NCI-H526 (cell line): ENCODE data around the gene PLPPR2.
A peak's percentile ranks its signal among the peaks of the same experiment; 100 is the strongest.
"Not testable (repeated sequence)": the region's sequence is repeated elsewhere in the genome, so short reads cannot be mapped to it uniquely, and the experiment has no call there.

ENCODE experiments used
- DNase-seq, 2 experiments: peaks; one replicate each; lab custom pipeline; 2025; lab: John Stamatoyannopoulos, UW

PLPPR2 gene

DNA sequence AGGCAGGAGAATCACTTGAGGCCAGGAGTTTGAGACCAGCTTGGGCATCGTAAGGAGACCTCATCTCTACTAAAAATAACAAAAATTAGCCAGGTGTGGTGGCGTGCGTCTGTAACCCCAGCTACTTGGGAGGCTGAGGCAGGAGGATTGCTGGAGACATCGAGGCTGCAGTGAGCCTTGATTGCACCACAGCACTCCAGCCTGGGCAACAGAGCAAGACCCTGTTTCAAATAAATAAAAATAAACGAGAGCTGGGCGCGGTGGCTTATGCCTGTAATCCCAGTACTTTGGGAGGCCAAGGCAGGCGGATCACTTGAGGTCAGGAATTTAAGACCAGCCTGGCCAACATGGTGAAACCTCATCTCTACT is 15.1 kb upstream of the PLPPR2 start:
- not testable (repeated sequence) for DNase-seq

DNA sequence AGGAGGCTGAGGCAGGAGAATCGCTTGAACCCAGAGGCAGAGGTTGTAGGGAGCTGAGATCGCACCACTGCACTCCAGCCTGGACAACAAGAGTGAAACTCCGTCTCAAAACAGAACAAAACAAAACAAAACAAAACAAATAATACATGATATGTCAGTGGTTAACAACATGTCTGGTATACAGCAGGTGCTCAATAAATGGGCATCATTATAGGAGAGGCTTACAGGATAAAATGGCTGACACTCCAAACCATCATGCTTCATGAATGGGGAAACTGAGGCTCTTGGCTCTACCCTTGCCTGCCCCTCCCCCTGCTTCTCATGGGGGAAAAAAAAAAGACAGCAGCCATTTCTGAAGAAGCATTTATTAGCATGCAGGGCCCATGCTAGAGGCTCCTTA is 12.8 kb upstream of the PLPPR2 start:
- no peak for DNase-seq

DNA sequence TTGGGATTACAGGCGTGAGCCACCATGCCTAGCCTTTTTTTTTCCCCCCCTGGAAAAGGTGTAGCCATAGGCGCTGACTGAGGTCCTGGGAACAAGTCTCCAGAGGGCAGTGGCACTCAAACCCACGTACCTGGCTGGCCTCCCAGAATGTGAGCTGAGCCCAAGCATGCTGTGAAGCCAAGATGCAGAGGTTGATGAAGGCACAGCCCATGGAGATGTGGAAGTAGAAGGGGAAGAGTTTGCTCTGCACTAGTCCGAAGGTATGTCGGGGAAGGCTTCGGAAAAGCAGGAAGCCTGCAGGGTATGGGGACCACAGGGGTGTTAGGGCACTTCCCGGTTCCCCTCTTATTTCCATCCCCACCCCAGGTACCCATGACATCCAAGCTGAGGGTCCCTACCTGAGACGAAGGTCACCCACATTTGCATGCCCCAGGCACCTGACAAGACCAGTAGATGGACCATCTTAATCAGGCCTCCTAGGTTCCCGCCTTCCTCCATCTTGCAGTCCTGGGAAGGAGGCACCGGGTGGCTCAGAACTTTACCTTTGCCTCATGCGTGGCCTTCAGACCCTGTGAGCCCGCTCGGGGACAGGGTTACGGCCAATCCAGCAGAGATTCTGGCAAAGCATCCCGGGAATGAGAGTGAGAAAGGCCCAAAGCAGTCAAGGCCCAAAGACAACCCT is 10.0 kb upstream of the PLPPR2 start:
- DNase-seq = no peak

DNA sequence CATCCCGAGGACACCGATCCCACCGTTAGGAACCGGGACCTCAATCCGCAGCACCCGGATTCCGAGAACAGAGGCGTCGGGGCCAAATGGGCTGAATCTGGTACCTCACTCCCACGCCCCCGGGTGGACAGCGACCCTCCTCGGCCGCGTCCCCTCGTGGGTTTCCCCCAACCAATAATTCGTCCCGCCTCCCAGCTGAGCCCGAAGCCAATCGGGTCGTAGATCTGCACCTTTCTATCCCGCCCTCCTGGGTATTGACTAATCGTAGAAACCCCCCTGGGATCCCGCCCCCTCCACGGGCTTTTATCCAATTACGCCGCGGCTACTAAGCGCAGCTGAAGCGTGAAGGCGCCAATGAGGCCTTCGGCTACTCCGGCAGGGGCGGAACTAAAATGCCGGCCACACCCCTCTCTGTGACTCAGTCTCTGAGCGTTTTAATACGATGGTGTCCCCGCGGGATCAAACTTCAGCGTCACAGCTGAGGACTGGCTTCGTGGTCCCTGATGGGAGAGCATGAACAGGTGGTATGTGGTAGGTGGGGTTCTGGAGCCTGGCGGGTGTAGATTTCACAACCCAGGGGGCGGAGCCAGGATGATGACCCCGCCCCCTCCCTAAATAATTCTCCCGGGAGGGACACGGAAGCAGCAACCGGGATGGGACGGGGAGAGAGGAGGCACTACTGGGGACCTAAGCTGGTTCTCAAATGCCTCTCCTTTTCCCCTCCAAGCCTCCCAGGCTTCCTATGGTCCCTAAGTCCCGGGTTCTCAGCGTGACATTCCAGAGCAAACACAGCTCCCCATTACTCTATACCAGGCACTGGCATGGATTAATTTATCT is 8.9 kb upstream of the PLPPR2 start, which contains the start of the genes CCDC159 and TMEM205:
TSS of gene CCDC159 (plus strand) at position 416 of the 837 bp plus-strand sequence. CDS start at position 504, 88 bp downstream.
TSS of gene TMEM205 (minus strand) at position 165 of the 837 bp plus-strand sequence. CDS start 649 bp downstream, outside the sequence.
- DNase-seq = peak; percentile 95 to 98

DNA sequence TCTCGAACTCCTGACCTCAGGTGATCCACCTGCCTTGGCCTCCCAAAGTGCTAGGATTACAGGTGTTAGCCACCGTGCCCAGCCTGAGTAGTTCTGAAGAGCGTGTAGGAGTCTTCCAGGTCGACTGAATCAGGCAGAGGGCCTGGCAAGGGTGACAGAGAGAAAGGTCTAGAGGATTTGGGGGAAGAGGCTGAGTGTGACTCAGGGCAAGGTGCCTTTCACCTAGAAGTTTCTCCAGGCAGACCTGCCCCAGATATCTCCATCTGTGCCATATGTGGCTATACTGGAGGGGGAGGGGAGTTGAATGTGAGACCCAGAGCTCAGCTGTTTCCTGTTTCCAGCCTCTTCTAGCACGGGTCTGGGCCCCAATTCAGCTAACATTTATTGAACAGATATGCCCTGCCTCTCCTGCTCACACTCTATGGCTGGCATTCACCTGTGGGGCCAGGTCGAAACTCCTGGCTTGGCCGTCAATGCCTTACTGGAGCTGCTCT is 7.6 kb upstream of the PLPPR2 start:
- no peak for DNase-seq

DNA sequence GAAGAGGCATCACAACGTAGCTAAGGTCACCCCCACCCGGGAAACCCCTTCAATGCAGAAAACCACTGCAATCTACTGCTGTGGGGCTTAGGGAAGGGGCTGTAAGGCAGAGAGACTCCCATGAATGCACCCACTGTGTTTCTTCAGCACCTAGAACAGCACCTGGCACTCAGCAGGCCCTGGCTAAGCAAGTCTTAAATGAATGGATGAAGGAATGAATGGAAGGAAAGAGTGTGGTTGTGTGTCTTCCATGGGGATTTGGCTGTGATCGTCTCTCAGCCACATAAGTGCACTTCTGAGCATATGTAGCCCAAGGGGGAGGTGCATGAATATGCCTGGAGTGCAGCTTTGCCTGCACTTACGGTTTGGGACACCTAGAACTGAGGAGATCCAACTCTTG is 6.1 kb upstream of the PLPPR2 start:
- no peak for DNase-seq

DNA sequence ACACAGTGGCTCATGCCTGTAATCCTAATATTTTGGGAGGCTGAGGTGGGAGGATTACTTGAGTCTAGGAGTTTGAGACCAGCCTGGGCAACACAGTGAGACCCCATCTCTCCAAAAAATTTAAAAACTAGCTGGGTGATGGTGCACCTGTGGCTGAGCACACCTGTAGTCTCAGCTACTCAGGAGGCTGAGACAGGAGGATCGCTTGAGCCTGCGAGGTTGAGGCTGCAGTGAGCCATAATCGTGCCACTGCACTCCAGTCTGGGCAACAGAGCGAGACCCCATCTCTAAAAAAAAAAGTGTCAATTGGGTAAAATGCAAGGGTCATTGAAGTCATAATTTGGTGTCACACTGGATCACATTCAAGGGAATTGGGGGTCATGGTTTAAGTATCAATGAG is 1.1 kb upstream of the PLPPR2 start:
- not testable (repeated sequence) for DNase-seq

DNA sequence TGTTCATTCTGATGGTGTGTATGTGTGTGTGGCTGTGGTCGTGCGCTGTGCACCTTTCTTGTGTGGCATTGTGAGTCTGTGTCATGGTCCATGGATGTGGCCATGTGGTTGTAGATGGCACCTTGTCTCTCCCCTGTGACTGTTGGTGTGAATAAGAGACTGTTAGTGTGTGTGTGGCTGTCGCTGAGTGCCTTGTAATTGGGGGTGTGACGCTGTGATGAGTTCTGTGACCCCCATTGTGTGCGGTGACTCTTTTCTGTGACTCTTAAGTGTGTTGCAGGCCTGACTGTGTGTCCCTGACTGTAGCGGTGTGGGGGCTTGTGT is 804 bp downstream of the PLPPR2 start:
- DNase-seq = no peak

DNA sequence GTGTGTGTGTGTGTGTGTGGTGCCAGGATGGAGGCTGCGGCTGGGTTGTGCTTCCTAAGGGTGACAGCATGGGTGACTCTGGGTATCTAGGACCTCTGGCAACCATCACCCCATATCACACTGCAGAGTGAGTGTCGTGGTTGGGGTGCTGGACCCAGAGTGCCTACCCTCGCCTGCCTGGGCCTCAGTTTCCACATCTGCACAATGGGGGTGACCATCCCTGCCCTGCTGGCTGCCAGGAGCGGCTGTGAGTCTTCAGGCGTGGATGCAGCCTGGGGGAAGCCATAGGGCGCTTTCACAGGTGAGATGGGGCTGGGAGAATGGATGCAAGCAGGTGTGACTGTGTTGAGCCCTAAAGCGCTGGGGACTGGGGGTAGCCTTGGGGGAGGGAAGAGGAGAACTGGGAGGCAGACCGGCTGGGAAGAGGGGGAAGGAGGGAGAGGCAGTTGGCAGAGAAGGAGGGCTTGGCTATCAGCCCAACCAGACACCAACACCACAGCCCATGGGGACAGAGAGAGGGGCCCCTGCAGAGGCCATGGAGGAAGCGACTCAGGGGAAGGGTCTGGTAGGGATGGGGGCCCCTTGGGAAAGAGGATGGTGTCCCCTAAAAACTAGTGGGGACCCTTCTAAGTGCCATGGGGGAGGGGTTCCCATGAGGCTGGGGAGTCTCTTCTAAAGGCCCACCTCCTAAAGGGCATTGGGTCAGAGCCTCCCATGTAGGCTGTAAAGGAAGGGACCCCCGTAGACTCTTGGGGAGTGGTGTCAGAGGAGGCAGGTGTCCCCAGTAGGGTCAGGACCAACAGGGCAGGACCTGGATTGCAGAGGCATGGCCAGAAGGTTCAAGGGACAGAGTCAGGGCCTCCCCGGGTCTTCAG is 1.7 kb downstream of the PLPPR2 start:
- DNase-seq = no peak

DNA sequence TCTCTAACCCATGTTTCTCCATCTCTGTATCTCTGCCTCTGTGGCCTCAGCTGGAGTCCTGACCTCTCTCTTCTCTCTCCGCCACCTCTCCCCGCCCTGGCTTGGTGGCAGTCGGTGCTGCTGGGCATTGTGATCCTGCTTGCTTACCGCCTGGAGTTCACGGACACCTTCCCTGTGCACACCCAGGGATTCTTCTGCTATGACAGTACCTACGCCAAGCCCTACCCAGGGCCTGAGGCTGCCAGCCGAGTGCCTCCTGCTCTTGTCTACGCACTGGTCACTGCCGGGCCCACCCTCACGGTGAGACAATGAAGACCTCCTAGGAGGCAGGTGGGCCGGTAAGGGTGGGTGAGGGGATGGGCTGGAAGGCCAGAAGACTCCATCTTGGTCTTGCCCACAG is 4.2 kb downstream of the PLPPR2 start:
- DNase-seq = no peak

DNA sequence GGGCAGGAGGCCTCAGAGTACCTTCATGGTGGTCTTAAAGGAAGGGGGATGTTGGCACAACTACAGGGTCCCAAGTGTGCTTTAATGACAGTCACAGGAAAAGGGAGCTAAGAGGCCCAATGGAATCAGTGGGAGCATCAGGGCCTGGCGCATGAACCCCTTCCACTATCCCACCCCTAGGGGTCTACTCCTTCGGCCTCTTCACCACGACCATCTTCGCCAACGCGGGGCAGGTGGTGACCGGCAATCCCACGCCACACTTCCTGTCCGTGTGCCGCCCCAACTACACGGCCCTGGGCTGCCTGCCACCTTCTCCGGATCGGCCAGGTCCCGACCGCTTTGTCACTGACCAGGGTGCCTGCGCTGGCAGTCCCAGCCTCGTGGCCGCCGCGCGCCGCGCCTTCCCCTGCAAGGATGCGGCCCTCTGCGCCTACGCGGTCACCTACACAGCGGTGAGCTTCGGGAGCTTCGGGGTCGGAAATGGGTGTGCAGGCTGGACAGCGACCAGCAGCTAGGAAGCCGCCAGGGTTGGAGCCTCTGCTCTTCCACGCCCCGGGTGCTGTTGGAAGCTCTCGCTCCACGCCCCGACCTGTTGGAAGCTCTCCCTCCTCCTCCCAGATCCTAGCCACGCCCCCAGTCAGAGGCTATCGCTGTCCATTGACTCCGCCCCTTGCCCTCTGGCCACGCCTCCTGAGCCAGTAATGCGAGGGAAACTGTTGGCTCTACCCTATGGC is 6.0 kb downstream of the PLPPR2 start:
- DNase-seq = peak in 1 of 2 experiments; percentile 44

DNA sequence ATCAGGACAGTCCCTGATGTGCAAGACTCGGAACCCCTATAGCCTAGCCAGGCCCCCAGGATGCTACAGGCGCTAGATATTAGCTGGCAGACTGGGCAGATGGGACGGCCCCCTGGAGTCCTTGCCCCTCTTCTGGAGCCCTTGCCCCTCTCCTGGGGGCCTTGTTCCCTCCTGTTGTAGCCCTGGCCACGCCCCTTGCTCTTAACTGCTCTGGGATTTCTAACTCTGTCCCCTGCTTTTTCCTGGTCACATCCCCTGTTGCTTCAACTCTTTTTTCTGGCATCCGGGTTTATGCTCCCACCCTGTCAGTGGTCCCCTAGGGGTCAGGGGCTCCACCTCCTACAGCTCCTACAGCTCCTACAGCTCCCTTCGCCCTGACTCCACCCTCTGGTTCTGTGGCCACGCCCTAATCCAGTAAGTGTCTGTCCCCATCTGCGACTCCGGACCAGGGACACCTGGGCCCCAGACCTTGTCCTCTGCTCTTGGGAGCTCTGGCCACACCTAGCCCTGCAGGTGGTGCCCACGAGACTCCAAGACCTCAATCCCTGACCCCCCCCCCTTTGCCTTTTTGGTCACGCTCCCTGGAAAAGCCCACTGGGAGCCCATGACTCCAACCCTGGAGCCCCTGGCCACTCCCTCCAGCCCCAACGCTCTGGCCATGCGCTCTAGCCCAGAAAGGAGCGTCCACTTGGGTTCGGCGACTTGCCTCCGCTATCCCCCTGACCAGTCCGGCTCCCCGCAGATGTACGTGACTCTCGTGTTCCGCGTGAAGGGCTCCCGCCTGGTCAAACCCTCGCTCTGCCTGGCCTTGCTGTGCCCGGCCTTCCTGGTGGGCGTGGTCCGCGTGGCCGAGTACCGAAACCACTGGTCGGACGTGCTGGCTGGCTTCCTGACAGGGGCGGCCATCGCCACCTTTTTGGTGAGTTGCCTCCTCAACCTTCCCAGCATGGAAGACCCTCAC is 6.8 kb downstream of the PLPPR2 start:
- no peak for DNase-seq

DNA sequence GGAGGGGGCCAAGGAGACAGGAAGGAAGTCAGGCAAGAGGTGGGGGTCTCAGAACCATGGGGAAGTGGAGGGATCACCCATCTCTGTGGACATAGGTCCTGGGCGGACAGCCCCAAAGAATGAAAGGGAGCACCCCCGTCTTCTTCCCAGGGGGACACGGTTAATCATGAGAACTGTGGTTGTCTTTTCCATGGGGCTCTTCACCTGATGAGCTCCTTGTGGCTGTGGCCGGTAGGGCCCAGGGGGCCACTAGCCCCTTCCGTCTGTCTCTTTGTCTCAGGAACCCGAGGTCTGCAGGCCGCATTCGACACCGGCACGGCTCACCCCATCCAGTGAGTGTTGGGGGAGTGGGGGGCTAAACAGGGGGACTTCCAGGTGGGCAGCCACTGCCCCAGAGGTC is 8.6 kb downstream of the PLPPR2 start:
- no peak for DNase-seq

DNA sequence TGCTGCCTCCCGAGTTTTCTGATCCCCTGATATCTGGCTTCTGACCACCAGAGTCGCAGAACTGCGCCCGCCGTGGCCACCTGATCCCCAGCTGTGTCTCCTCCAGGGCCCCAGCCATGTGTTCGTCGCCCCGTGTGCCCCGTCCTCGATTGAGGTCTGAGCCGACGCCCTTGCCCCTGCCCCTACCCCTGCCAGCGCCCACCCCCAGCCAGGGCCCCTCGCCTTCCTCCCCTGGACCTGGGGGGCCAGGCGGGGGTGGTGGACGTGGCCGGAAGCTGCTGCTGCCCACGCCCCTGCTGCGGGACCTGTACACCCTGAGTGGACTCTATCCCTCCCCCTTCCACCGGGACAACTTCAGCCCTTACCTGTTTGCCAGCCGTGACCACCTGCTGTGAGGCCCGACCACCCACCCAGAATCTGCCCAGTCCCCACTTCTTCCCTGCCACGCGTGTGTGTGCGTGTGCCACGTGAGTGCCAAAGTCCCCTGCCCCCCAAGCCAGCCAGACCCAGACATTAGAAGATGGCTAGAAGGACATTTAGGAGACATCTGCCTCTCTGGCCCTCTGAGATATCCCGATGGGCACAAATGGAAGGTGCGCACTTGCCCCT is 9.2 kb downstream of the PLPPR2 start:
- no peak for DNase-seq

DNA sequence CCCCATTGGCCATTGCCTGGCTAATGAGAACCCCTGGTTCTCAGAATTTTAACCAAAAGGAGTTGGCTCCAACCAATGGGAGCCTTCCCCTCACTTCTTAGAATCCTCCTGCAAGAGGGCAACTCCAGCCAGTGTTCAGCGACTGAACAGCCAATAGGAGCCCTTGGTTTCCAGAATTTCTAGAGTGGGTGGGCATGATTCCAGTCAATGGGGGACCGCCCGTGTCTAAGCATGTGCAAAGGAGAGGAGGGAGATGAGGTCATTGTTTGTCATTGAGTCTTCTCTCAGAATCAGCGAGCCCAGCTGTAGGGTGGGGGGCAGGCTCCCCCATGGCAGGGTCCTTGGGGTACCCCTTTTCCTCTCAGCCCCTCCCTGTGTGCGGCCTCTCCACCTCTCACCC is 9.7 kb downstream of the PLPPR2 start:
- no peak for DNase-seq

DNA sequence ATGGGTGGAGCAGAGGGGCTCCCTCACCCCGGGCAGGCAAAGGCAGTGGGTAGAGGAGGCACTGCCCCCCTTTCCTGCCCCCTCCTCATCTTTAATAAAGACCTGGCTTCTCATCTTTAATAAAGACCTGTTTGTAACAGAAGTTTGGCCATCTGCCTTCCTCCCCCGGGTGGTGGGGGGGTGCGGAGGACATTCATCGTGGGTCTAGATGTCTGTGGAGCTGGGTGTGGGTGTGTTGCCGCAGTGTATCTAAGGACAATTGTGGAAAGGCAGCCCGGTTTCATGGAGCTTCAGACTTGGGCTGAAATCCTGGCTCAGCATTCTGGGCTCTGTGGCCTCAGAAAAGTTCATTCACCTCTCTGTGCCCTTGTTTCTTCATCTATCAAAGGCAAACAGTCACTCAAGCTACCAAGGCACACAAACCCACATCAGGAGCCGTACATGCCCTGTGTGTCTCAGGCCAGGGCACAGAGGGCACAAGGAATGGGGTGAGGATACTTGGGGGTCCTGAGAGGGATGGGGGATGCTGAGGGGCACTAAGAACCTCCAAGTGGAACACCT is 10.4 kb downstream of the PLPPR2 start:
- DNase-seq = no peak

DNA sequence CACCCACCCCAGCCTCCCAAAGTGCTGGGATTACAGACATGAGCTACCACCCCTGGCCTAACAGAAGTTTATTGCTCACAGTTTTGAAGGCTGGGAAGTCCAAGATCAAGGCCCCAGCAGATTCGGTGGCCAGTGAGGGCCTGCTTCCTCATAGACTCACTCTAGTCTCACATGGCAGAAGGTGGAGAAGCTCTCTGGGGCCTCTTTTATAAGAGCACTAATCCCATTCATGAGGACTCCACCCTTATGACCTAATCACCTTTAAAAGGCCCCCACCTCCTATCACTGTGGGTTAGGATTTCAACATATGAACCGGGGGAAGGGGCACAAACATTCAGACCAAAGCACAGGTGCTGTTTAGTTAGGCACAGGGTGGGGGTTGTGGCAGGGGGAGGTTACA is 12.3 kb downstream of the PLPPR2 start:
- no peak for DNase-seq

DNA sequence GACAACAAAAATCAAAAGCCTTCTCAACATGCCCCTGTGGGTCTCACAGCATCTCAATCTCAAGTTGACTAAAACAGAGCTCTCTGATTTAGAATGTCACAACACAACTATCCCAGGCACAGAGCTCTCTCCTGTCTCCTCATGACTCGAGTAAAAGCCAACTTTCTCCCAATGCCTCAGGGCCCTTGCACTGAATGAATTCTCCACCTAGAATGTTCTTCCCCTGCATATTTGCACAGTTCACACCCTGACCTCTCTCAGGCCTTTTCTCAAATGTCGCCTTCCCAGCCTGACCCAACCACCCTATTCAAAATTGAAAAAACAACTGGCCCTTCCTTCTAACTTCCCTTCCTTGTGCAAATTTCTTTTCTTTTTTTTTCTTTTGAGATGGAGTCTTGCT is 15.5 kb downstream of the PLPPR2 start:
- no peak for DNase-seq

DNA sequence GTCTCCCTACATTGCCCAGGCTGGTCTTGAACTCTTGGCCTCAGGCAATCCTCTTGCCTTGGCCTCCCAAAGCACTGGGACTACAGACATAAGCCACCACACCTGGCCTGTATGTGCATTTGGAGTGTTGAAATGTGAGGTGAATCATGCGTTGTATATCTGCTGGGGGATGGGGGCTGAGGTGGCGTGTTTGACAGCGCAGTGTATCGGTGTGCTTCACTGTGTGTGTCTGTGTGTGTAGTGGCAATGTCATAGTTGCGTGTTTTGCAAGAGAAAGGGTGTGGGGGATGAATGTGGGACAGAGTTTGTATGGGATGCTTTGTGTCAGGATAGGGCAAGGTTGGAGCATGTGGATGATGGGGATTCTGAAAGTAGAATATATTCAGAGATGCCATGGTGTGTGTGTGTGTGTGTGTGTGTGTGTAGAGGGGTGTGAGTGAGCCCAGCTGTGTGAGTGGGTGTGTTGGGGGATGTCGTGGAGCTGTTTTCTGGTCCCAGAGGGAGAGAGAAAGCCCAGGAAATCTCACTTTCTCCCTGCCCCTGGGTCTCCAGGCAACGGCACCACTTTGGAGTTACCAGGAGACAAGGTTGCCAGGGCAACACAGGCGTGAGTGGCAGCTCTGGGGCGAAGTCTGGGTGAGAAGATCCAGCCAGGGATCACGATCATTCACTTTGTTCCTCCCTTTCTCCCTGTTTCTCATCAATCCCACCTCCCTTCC is 18.1 kb downstream of the PLPPR2 start:
- DNase-seq = peak; percentile 51 to 72
